ENCODE measurements around the gene DOCK2.

DOCK2 gene

DNA sequence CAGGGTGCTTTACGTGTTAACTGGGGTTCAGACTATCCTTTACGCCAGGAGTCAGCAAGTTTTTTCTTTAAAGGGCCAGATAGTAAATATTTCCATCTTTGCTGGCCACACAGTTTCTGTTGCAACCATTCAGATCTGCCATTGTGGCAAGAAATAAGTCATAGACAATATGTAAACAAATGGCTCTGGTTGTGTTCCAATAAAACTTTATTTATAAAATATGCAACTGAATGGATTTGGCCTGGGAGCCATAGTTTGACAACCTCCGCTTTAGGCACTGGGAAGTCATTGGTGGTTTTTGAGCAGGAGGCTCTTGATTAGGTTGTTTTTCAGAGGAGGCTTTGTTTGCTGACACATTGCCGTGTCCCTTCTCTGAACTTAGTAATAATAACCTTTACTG lies 252.5 kb downstream of the DOCK2 start:
- DNase-seq (ENCODE audit: low spot score): no peak
- TF ChIP-seq, protein P1, sequence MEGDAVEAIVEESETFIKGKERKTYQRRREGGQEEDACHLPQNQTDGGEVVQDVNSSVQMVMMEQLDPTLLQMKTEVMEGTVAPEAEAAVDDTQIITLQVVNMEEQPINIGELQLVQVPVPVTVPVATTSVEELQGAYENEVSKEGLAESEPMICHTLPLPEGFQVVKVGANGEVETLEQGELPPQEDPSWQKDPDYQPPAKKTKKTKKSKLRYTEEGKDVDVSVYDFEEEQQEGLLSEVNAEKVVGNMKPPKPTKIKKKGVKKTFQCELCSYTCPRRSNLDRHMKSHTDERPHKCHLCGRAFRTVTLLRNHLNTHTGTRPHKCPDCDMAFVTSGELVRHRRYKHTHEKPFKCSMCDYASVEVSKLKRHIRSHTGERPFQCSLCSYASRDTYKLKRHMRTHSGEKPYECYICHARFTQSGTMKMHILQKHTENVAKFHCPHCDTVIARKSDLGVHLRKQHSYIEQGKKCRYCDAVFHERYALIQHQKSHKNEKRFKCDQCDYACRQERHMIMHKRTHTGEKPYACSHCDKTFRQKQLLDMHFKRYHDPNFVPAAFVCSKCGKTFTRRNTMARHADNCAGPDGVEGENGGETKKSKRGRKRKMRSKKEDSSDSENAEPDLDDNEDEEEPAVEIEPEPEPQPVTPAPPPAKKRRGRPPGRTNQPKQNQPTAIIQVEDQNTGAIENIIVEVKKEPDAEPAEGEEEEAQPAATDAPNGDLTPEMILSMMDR (IDR thresholded peaks at IDR 0.05; ENCODE audit: extremely low read depth, missing control alignments): no peak

DNA sequence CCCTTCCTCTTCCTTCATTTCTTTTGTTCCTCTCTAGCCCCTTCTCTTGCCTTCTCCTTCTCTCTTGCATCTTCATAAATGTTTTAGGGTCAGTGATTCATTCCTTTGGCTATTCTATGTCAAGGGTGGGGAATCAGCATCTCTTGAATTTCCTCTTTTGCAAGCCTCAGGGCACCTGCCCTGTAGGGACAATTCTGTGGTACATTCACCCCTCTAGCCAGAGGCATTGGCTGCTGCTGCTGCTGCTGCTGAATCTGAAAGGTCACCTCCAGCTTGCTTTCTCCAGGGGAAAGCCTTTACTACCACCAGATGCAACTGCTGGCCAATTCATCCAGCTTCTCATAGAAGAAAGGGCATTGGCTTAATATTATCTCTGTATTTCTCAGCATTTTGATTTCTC lies 255.9 kb downstream of the DOCK2 start:
- DNase-seq (ENCODE audit: low spot score): no peak
- TF ChIP-seq, protein P1 (IDR thresholded peaks at IDR 0.05; ENCODE audit: extremely low read depth, missing control alignments): no peak

DNA sequence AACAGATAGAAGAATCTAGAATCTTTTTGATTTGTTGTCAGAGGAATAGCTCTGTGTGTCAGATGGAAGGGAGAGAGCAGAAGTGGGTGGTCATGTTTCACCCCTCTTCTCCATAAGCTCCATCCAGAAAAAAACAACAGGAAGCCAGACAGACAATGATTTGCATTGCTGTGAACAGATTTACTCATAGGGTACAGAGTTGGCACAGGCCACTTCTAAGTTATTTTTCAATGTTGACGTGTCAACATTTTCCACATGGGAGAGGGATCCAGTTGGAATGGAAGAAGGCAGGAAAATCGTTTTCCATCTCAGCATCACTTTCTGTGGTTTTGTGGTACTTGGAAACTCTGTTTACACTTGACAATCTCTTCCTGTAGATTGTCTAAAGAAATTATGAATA lies 256.5 kb downstream of the DOCK2 start:
- no peak for DNase-seq (ENCODE audit: low spot score)
- TF ChIP-seq, protein P1 (IDR thresholded peaks at IDR 0.05; ENCODE audit: extremely low read depth, missing control alignments): no peak

DNA sequence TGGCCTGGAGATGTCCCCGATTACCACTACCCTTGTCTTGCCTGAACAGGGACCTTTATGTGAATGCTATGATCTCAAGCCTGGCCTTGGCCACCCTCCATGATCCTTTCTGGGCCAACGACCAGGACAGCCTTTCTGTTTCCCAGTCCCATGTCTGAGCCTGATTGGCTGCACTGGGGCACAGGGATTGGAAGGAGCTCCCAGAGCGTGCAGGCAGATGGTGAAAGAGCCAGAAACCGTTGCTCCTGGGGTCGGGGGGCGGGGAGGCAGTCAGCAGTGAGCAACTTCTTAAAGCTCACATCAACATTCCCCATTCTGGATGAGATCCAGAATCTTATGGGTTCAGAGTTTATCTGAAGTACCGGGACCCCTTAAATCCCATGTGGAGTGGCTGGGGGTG lies 258.9 kb downstream of the DOCK2 start:
- DNase-seq (ENCODE audit: low spot score): no peak
- TF ChIP-seq, protein P1 (IDR thresholded peaks at IDR 0.05; ENCODE audit: extremely low read depth, missing control alignments): no peak

DNA sequence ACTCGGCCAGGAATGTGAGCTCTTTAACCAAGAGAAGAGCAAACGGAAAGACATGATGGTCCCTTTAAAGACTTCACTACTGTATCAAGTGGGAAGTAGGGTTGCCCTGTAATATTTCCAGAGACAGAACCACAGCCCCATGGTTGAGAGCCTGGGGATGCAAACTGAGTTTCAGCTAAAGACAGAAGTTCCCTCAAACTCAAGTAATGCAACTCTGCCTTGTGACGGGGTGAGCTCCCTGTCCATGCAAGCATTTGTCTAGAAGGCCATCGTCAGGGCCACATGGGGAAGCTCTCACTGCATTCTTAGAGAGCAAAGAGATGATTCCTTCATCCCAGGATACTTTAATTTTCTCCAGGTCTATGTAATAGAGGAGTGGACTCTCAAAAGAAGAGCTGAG lies 260.4 kb downstream of the DOCK2 start:
- no peak for DNase-seq (ENCODE audit: low spot score)
- TF ChIP-seq, protein P1 (IDR thresholded peaks at IDR 0.05; ENCODE audit: extremely low read depth, missing control alignments): no peak

DNA sequence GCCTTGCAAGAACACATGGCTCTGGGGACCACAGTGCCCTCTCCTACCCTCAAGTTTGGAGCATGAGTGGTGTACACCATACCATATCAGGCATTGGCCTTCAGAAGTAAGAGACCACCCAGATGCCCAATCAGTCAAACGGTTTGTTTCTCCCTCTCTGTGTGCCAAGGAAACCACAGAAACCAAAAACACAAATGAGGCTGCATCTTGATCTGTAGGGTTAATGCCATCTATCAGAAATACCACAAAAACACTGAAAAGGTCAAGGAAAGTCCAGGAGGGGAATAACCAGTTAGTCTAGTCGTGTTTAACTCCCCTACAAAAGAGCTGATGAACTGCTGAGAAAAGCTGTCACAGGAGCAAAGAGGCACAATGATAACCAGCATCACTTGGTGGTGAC lies 264.8 kb downstream of the DOCK2 start:
- no peak for DNase-seq (ENCODE audit: low spot score)
- TF ChIP-seq, protein P1 (IDR thresholded peaks at IDR 0.05; ENCODE audit: extremely low read depth, missing control alignments): no peak

DNA sequence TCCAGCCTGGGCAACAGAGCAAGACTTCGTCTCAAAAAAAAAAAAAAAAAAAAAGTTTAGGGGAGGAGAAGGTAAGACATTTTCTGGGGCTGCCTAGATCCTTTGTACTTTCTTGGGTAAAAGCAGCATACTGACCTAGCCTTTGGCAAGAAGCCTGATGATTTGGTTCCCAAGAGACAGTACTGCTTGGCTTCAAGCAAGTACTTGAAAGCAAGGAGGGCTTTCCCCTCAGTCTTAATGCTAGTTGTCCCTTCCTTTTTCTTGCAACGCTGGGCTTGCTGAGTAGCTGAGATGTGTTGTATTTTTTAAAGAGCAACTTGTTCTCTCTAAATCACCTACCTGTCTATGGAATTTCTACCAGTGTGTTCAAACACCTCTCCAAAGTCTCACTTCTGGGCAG lies 267.0 kb downstream of the DOCK2 start:
- TF ChIP-seq, protein P1 (IDR thresholded peaks at IDR 0.05; ENCODE audit: extremely low read depth, missing control alignments): no peak
- DNase-seq (ENCODE audit: low spot score): peak; percentile 25
